HCT116 (cell line): ENCODE data around the gene ATP8B4.

Experiments
- CTCF ChIP-seq, 3 experiments: fragments of 200-600 bp in 1 of 3; sonication (generic) in 1 of 3; IDR thresholded peaks in 2 of 3; conservative IDR thresholded peaks in 1 of 3; 2 replicates each; pipeline ENCODE4 v1.5.1; 2012 to 2017; ENCODE audit warnings: low read depth in 2 of 3, low read length in 2 of 3, antibody characterized with exemption in 1 of 3, borderline replicate concordance in 1 of 3, control low read depth in 1 of 3, mild to moderate bottlenecking in 1 of 3, mixed read lengths in 1 of 3, mixed run types in 1 of 3, moderate library complexity in 1 of 3; ENCODE audit not compliant: insufficient read depth in 1 of 3
- POLR2AphosphoS5 ChIP-seq: IDR thresholded peaks from 2 replicates; pipeline ENCODE4 v1.6.1; 2011; ENCODE audit warnings: mild to moderate bottlenecking, low read depth, low read length, moderate library complexity

GRCh38 chr15:49842031-49842730 is 276.9 kb downstream of the ATP8B4 start:
- TF ChIP-seq POLR2AphosphoS5 (no peak), CTCF (IDR thresholded peaks at IDR 0.05 in 2 of 3, conservative IDR thresholded peaks at IDR 0.05 in 1 of 3; ENCODE audit: borderline replicate concordance in 1 of 3, insufficient read depth in 1 of 3, low read depth in 2 of 3, low read length in 2 of 3) (no peak)
